ENCODE data around the gene OPRM1.

DNA sequence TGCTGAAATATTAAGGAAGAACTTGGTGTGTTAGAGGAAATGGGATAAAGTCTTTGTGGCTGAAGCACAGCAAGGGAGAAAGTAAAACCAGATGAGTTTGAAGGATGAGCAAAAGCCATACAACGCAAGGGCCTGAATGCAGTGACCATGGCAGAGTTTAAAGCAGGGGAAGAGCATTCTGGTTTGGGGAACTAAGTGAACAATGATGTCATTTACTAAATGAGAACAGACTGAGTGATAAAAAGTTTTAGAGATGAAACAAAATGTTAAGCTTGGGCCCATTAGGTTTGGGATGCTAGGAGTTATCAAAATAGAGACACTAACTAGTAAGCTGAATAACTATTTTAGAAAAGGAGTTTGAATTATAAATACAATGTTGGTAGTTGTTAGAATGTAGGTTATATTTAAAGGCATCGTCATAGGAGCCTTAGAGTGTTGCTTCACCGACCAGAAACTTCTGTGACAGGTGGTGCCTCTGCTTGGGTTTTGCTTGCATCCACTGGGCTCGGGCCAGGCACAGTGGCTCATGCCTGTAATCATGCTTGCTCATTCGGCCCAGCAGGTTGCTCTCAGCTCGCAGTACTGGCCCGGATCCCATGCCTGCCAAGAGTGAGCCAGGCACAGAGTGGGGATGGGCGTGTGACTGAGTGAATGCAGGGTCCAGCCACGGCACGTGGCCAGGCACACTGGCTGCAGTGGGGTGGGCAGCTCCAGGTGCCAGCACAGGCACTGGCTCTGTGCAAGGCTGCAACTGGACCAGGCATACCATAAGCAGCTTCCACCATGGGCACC lies 37.4 kb upstream of the OPRM1 start:
- TF ChIP-seq, protein P1, sequence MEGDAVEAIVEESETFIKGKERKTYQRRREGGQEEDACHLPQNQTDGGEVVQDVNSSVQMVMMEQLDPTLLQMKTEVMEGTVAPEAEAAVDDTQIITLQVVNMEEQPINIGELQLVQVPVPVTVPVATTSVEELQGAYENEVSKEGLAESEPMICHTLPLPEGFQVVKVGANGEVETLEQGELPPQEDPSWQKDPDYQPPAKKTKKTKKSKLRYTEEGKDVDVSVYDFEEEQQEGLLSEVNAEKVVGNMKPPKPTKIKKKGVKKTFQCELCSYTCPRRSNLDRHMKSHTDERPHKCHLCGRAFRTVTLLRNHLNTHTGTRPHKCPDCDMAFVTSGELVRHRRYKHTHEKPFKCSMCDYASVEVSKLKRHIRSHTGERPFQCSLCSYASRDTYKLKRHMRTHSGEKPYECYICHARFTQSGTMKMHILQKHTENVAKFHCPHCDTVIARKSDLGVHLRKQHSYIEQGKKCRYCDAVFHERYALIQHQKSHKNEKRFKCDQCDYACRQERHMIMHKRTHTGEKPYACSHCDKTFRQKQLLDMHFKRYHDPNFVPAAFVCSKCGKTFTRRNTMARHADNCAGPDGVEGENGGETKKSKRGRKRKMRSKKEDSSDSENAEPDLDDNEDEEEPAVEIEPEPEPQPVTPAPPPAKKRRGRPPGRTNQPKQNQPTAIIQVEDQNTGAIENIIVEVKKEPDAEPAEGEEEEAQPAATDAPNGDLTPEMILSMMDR (conservative IDR thresholded peaks at IDR 0.05): no peak
- no peak for TF ChIP-seq ZFX (IDR thresholded peaks at IDR 0.05)
